ENCODE results near the gene ZMYND11.

DNA sequence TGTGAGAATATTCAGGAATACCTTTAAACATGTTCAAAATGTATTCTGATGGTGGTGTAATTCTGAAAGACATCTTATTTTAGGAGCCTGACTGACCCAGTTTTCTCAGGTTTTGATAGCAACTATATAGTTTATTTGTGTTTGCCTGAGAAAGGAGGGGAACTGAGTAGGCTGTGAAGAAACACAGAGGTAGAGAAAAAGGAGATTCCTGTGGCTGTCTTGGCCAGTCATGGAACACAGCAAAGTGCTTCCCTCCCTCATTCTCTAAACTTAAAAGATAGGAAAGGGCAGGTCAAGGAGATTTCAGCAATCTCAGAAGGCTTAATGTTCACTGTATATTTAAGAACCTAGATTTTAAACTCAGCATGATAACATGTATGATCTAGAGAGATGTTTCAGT is 43.5 kb downstream of the ZMYND11 start:
- TF ChIP-seq CTCF (IDR thresholded peaks at IDR 0.05; ENCODE audit: insufficient read depth, low read length), result no peak
- TF ChIP-seq POLR2AphosphoS5 (IDR thresholded peaks at IDR 0.05; ENCODE audit: low read depth), result no peak
- TF ChIP-seq GABPA (IDR thresholded peaks at IDR 0.05; ENCODE audit: low read depth), result no peak
- TF ChIP-seq SPI1 (IDR thresholded peaks at IDR 0.05; ENCODE audit: borderline replicate concordance, low read depth), result no peak

Data from HL-60 (cell line).